Cardiac fibroblast (primary cell): ENCODE data around the gene SSU72.
A peak's percentile ranks its signal among the peaks of the same experiment; 100 is the strongest.

Experiments
- DNase-seq, 2 donors: peaks; one replicate each; pipeline versions ENCODE4 v3.0.0 to v3.0.0-alpha.2; 2010; ENCODE audit warnings: low read depth in 2 of 2
- H3K4me3 ChIP-seq, 2 donors: replicated peaks in 1 of 2; 1 replicate in 1 of 2; 2 replicates in 1 of 2; pipeline ENCODE4 v1.5.1; 2011; ENCODE audit warnings: low read depth in 2 of 2, low read length in 2 of 2, mild to moderate bottlenecking in 2 of 2, moderate library complexity in 1 of 2
- TF ChIP-seq, protein P1 (sequence below): IDR thresholded peaks from one replicate; pipeline ENCODE4 v1.5.1; 2011; ENCODE audit warnings: low read depth, mild to moderate bottlenecking, low read length, inconsistent platforms

SSU72 gene

DNA sequence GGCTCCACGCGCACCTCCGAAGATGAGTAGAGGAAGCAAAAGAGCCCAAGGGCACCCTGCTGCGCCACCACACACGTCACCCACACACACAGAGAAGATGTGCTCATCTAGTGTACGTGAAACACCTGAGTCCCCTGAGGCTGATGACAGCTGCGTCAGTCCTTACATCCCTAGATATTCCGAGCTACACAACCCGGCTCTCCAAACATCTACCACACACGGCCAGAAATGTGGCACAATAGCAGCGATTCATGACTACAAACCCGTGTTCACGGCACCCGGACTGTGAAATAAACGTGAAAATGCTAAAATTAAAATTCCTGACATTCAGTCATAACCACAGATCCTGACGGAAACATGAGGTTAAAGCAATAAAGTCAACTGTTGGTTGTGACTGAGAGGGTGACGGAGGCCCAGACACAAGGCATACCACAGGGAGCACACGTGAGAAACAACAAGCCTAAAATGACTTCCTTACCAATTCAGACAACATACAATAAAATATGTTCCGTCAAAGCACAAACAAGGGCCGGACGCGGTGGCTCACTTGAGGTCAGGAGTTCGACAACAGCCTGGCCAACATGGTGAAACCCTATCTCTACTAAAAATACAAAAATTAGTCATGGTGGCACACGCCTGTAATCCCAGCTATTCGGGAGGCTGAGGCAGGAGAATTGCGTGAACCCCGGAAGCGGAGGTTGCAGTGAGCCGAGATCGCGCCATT is 7.3 kb downstream of the SSU72 start:
- H3K4me3 ChIP-seq = no peak overlapping the region
- no peak for DNase-seq
- TF ChIP-seq, protein P1, sequence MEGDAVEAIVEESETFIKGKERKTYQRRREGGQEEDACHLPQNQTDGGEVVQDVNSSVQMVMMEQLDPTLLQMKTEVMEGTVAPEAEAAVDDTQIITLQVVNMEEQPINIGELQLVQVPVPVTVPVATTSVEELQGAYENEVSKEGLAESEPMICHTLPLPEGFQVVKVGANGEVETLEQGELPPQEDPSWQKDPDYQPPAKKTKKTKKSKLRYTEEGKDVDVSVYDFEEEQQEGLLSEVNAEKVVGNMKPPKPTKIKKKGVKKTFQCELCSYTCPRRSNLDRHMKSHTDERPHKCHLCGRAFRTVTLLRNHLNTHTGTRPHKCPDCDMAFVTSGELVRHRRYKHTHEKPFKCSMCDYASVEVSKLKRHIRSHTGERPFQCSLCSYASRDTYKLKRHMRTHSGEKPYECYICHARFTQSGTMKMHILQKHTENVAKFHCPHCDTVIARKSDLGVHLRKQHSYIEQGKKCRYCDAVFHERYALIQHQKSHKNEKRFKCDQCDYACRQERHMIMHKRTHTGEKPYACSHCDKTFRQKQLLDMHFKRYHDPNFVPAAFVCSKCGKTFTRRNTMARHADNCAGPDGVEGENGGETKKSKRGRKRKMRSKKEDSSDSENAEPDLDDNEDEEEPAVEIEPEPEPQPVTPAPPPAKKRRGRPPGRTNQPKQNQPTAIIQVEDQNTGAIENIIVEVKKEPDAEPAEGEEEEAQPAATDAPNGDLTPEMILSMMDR = no peak

DNA sequence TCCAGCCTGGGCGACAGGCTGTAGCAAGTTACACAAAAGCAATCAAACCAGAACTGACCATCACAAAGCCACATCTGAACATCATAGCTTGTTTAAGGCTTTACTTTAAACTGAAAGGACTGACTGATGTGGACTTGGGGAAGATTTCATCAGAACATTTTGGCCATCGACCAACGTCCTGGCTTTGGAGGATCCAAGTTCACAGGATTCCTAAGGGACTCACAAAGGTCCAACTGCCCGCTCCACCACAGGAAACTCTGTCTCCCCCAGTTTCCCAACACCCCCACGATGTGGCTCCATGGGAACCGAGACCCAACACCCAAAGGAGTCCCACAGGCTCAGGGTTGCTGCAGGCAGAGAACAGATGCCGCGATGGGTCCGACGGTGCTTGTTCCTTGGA is 9.3 kb downstream of the SSU72 start:
- TF ChIP-seq, protein P1 = no peak
- H3K4me3 ChIP-seq = no peak overlapping the region
- peak in 1 of 2 donors; percentile 34 for DNase-seq

DNA sequence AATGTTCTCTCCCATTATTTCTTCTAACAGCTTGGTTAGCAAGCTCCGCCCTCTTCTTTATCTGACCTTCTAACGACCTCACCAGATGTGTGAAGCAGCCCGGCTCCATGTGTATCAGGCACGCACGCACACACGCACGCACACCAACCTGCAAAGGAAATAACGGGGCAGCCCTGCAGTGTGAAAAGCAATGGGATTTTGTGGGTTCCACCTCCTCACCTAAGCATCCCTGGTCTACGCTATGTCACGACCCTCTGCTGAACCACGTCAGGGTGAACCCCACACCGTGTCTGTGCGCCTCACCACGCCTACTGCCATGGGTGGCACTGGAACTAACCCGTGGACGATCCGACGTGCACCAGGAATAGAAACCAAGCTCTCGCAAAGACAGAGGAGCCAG is 10.4 kb downstream of the SSU72 start:
- TF ChIP-seq, protein P1 = no peak
- DNase-seq = no peak
- H3K4me3 ChIP-seq = no peak overlapping the region

DNA sequence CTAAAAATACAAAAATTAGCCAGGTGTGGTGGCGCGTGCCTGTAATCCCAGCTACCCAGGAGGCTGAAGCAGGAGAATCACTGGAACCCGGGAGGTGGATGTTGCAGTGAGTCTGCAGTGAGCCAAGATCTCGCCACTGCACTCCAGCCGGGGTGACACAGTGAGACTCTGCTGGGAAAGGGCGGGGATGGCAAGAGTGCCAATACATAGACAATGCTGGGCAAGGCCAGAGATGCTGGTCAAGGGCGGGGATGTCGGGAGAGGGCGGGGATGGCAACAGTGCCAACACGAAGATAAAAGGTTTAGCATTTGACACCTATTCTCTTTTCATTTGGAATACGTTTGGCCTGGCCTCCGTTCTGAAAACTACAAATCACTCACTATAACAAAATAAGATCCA is 11.0 kb downstream of the SSU72 start:
- H3K4me3 ChIP-seq = no peak overlapping the region
- TF ChIP-seq, protein P1 = no peak
- no peak for DNase-seq

DNA sequence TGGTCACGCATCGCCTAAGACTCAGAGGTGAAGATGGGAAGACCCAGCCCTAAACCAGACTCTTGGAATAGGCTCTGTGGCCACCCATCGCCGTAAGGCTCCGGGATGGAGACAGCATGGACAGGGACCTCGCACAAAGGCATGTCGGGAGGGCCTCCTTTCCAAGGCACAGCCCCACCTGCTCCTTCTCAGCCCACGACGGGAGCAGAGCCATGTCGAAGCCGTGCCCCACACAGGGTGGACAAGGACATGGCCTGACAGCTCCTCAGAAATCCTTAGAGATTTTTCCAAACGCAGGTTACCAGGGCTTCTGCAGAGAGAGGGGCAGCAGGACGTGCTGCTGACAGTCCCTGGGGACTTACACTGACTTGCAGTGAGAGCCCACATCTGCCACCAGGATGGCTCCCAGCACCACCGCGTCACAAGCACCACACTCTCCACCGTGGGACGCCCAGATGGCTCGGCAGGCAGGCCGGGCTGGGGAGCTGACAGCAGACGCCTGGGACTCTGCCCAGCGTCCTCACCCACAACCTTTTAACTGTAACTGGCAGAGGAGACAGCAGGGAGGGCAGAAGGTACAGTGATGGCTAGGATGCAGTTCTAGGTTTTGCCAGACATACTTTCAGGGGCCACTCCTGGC is 12.0 kb downstream of the SSU72 start:
- TF ChIP-seq, protein P1 = no peak
- no peak overlapping the region for H3K4me3 ChIP-seq

DNA sequence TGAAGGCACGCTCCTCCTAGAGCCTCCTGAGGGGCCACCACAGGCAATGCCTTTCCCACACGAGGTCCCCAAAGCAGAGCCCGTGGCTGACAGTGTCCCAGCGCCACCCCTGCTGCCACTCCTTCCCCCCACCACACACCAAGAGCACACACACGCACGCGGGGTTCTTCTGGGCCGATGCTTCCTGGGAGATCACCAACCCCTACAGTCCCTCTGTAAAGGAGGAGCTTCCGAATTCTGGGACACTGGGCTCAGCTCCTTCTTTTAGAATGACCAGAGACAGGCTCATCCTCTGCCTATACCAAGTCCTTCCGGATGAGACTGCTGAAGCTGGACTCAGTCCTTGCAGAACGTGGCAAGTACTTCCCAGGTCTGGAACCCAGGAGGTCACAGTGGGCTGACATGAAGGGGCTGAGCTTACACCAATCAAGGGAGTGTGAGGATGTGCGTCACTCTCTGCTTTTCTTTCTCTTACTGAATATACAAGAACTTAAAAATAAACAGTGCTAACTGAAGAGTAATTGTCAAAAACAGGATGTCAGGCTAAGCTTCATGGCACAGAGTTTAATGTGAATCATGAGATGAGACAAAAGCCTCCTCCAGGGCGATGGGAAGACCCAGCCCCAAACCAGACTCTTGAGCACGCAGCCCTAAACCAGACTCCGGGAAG is 12.7 kb downstream of the SSU72 start:
- no peak overlapping the region for H3K4me3 ChIP-seq
- no peak for DNase-seq
- TF ChIP-seq, protein P1 = no peak

More for the DNA sequence above, 12.0 kb downstream of the SSU72 start:
- no peak for DNase-seq
